WTC11 (cell line): ENCODE results near the gene CYSRT1. TPM values are rescaled to one million over a fixed set of nuclear protein-coding genes. Genes with fewer than 3 reads are reported as not detected.
A peak's percentile ranks its signal among the peaks of the same experiment; 100 is the strongest.

Source experiments
- ATAC-seq: fragments of 200-7000 bp; cut with Tn5 transposase; 2 replicates; pipeline ENCODE4 v1.10.0; 2021; ENCODE audit warnings: mild to moderate bottlenecking, moderate library complexity
- CTCF ChIA-PET: fragments of 300-600 bp; sonication (Branson Sonifier 250); formaldehyde crosslinking; loops from one replicate; lab custom pipeline; 2021; ENCODE audit warnings: antibody characterized with exemption; lab: Charles Lee
- POLR2A ChIA-PET: fragments of 350-600 bp; sonication (Branson Sonifier 250); formaldehyde crosslinking; loops from one replicate; lab custom pipeline; 2021; ENCODE audit warnings: antibody characterized with exemption; lab: Charles Lee
- DNase-seq: peaks from one replicate; pipeline ENCODE4 v3.0.0; 2021; ENCODE audit warnings: low spot score
- H3K27ac Mint-ChIP-seq: 2 replicates; pipeline ENCODE4 v1.8.0; 2021; ENCODE audit warnings: mixed read lengths
- H3K27me3 Mint-ChIP-seq: 2 replicates; pipeline ENCODE4 v1.8.0; 2021; ENCODE audit warnings: low read depth, mild to moderate bottlenecking, moderate library complexity, mixed read lengths
- H3K36me3 Mint-ChIP-seq: 2 replicates; pipeline ENCODE4 v1.8.0; 2021; ENCODE audit warnings: mixed read lengths
- H3K4me1 Mint-ChIP-seq: 2 replicates; pipeline ENCODE4 v1.8.0; 2022; ENCODE audit warnings: mixed read lengths
- H3K4me3 Mint-ChIP-seq: 2 replicates; pipeline ENCODE4 v1.8.0; 2021; ENCODE audit warnings: mild to moderate bottlenecking, moderate library complexity, mixed read lengths
- H3K9me3 Mint-ChIP-seq: 2 replicates; pipeline ENCODE4 v1.8.0; 2021; ENCODE audit warnings: mixed read lengths
- FOXP1 ChIP-seq: sonication (generic); formaldehyde crosslinking; IDR thresholded peaks from 2 replicates; pipeline ENCODE4 v1.8.0; 2022; ENCODE audit warnings: missing genetic modification reagents, mild to moderate bottlenecking, moderate library complexity, borderline replicate concordance
- GABPB1 ChIP-seq: sonication (generic); formaldehyde crosslinking; IDR thresholded peaks from 2 replicates; pipeline ENCODE4 v1.8.1; 2023; ENCODE audit warnings: mild to moderate bottlenecking, missing genetic modification reagents
- KAT7 ChIP-seq: sonication (generic); formaldehyde crosslinking; IDR thresholded peaks from 2 replicates; pipeline ENCODE4 v1.8.1; 2023; ENCODE audit warnings: missing genetic modification reagents, mild to moderate bottlenecking, borderline replicate concordance
- MXD4 ChIP-seq: fragments of 250-450 bp; sonication (Bioruptor Pico); IDR thresholded peaks from 2 replicates; pipeline ENCODE4 v1.8.0; 2021; ENCODE audit warnings: mild to moderate bottlenecking, moderate library complexity, borderline replicate concordance
- NFATC4 ChIP-seq: fragments of 250-450 bp; sonication (Bioruptor Pico); IDR thresholded peaks from 2 replicates; pipeline ENCODE4 v1.9.0; 2021; ENCODE audit warnings: mild to moderate bottlenecking
- NFYB ChIP-seq: sonication (generic); formaldehyde crosslinking; conservative IDR thresholded peaks from 2 replicates; pipeline ENCODE4 v1.8.0; 2022; ENCODE audit warnings: low read depth, missing genetic modification reagents
- NR2C2 ChIP-seq: sonication (generic); formaldehyde crosslinking; IDR thresholded peaks from 2 replicates; pipeline ENCODE4 v1.8.0; 2022; ENCODE audit warnings: mild to moderate bottlenecking, missing genetic modification reagents
- PRRX2 ChIP-seq: fragments of 250-450 bp; sonication (Bioruptor Pico); IDR thresholded peaks from 2 replicates; pipeline ENCODE4 v1.8.0; 2021; ENCODE audit warnings: mild to moderate bottlenecking
- RELA ChIP-seq: sonication (generic); formaldehyde crosslinking; IDR thresholded peaks from 2 replicates; pipeline ENCODE4 v1.8.1; 2022; ENCODE audit warnings: missing genetic modification reagents, mild to moderate bottlenecking, borderline replicate concordance
- SMAD4 ChIP-seq: sonication (generic); formaldehyde crosslinking; IDR thresholded peaks from 2 replicates; pipeline ENCODE4 v1.8.0; 2022; ENCODE audit warnings: mild to moderate bottlenecking, missing genetic modification reagents
- TCF7 ChIP-seq: sonication (generic); formaldehyde crosslinking; IDR thresholded peaks from 2 replicates; pipeline ENCODE4 v1.8.0; 2022; ENCODE audit warnings: mild to moderate bottlenecking, low read depth, missing genetic modification reagents, moderate library complexity
- TEAD1 ChIP-seq: sonication (generic); formaldehyde crosslinking; IDR thresholded peaks from 2 replicates; pipeline ENCODE4 v1.8.0; 2022; ENCODE audit warnings: mild to moderate bottlenecking, missing genetic modification reagents
- TEAD4 ChIP-seq: sonication (generic); formaldehyde crosslinking; IDR thresholded peaks from 2 replicates; pipeline ENCODE4 v1.8.0; 2022; ENCODE audit warnings: mild to moderate bottlenecking, missing genetic modification reagents
- ZNF138 ChIP-seq: sonication (generic); formaldehyde crosslinking; conservative IDR thresholded peaks from 2 replicates; pipeline ENCODE4 v1.8.1; 2022; ENCODE audit warnings: mild to moderate bottlenecking, moderate library complexity, missing genetic modification reagents
- ZNF396 ChIP-seq: fragments of 250-450 bp; sonication (Bioruptor Pico); IDR thresholded peaks from 2 replicates; pipeline ENCODE4 v1.8.0; 2021; ENCODE audit warnings: mild to moderate bottlenecking, moderate library complexity, borderline replicate concordance
- total RNA-seq: library from RNA; stranded (reverse); gene quantifications from 3 replicates; pipeline ENCODE4 v1.2.3, GENCODE V29; 2021
- TF ChIP-seq, protein P1 (sequence below): fragments of 250-450 bp; sonication (Bioruptor Pico); IDR thresholded peaks from 2 replicates; pipeline ENCODE4 v1.9.0; 2021; ENCODE audit warnings: mild to moderate bottlenecking, borderline replicate concordance
- TF ChIP-seq, protein P2 (sequence below): sonication (generic); formaldehyde crosslinking; IDR thresholded peaks from 2 replicates; pipeline ENCODE4 v1.8.1; 2023; ENCODE audit warnings: mild to moderate bottlenecking, missing genetic modification reagents
- TF ChIP-seq, protein P3 (sequence below): fragments of 250-450 bp; sonication (Bioruptor Pico); IDR thresholded peaks from 2 replicates; pipeline ENCODE4 v1.8.0; 2021; ENCODE audit warnings: mild to moderate bottlenecking
- TF ChIP-seq, protein P4 (sequence below): fragments of 250-450 bp; sonication (Bioruptor Pico); IDR thresholded peaks from 2 replicates; pipeline ENCODE4 v1.9.0; 2021; ENCODE audit warnings: mild to moderate bottlenecking
- TF ChIP-seq, protein P5 (sequence below): sonication (generic); formaldehyde crosslinking; IDR thresholded peaks from 2 replicates; pipeline ENCODE4 v1.8.0; 2023; ENCODE audit warnings: missing genetic modification reagents, mild to moderate bottlenecking, borderline replicate concordance
- TF ChIP-seq, protein P6 (sequence below): sonication (generic); formaldehyde crosslinking; IDR thresholded peaks from 2 replicates; pipeline ENCODE4 v1.8.1; 2023; ENCODE audit warnings: mild to moderate bottlenecking, missing genetic modification reagents, moderate library complexity

CYSRT1 gene
- total RNA-seq, 1 experiment from 2014 or later, result 3.5 TPM

DNA sequence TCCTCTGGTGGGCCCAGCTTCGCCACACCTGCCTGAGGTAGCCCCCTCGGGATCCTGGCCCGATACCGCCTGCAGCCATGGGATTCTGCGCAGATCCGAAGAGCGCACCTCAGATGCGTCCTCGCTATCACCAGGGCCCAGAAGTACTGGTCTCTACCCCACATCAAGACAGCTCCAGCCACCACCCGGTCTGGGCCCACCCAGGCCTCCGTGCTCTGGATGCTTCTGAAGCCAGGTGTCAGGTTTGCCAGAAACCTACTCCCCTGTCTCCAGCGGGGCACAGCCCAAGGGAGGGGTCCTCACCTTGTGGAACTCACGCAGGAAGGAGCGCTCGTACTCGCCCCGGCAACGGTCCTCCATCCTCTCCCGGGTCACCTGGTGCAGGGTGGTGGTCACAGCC lies 39.1 kb upstream of the CYSRT1 start (continued):
- TF ChIP-seq, protein P1, sequence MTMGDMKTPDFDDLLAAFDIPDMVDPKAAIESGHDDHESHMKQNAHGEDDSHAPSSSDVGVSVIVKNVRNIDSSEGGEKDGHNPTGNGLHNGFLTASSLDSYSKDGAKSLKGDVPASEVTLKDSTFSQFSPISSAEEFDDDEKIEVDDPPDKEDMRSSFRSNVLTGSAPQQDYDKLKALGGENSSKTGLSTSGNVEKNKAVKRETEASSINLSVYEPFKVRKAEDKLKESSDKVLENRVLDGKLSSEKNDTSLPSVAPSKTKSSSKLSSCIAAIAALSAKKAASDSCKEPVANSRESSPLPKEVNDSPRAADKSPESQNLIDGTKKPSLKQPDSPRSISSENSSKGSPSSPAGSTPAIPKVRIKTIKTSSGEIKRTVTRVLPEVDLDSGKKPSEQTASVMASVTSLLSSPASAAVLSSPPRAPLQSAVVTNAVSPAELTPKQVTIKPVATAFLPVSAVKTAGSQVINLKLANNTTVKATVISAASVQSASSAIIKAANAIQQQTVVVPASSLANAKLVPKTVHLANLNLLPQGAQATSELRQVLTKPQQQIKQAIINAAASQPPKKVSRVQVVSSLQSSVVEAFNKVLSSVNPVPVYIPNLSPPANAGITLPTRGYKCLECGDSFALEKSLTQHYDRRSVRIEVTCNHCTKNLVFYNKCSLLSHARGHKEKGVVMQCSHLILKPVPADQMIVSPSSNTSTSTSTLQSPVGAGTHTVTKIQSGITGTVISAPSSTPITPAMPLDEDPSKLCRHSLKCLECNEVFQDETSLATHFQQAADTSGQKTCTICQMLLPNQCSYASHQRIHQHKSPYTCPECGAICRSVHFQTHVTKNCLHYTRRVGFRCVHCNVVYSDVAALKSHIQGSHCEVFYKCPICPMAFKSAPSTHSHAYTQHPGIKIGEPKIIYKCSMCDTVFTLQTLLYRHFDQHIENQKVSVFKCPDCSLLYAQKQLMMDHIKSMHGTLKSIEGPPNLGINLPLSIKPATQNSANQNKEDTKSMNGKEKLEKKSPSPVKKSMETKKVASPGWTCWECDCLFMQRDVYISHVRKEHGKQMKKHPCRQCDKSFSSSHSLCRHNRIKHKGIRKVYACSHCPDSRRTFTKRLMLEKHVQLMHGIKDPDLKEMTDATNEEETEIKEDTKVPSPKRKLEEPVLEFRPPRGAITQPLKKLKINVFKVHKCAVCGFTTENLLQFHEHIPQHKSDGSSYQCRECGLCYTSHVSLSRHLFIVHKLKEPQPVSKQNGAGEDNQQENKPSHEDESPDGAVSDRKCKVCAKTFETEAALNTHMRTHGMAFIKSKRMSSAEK (CRISPR knock-in tag), result no peak
- TF ChIP-seq ZNF396 (CRISPR knock-in tag) (no peak), NFATC4 (CRISPR knock-in tag) (no peak), TCF7 (CRISPR knock-in tag) (no peak), NFYB (no peak), TEAD1 (CRISPR knock-in tag) (no peak), NR2C2 (no peak)
- TF ChIP-seq, protein P2, sequence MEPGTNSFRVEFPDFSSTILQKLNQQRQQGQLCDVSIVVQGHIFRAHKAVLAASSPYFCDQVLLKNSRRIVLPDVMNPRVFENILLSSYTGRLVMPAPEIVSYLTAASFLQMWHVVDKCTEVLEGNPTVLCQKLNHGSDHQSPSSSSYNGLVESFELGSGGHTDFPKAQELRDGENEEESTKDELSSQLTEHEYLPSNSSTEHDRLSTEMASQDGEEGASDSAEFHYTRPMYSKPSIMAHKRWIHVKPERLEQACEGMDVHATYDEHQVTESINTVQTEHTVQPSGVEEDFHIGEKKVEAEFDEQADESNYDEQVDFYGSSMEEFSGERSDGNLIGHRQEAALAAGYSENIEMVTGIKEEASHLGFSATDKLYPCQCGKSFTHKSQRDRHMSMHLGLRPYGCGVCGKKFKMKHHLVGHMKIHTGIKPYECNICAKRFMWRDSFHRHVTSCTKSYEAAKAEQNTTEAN (CRISPR knock-in tag), result no peak
- TF ChIP-seq, protein P3, sequence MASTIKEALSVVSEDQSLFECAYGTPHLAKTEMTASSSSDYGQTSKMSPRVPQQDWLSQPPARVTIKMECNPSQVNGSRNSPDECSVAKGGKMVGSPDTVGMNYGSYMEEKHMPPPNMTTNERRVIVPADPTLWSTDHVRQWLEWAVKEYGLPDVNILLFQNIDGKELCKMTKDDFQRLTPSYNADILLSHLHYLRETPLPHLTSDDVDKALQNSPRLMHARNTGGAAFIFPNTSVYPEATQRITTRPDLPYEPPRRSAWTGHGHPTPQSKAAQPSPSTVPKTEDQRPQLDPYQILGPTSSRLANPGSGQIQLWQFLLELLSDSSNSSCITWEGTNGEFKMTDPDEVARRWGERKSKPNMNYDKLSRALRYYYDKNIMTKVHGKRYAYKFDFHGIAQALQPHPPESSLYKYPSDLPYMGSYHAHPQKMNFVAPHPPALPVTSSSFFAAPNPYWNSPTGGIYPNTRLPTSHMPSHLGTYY (CRISPR knock-in tag), result no peak
- TF ChIP-seq, protein P4, sequence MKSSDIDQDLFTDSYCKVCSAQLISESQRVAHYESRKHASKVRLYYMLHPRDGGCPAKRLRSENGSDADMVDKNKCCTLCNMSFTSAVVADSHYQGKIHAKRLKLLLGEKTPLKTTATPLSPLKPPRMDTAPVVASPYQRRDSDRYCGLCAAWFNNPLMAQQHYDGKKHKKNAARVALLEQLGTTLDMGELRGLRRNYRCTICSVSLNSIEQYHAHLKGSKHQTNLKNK (CRISPR knock-in tag), result no peak
- TF ChIP-seq, protein P5, sequence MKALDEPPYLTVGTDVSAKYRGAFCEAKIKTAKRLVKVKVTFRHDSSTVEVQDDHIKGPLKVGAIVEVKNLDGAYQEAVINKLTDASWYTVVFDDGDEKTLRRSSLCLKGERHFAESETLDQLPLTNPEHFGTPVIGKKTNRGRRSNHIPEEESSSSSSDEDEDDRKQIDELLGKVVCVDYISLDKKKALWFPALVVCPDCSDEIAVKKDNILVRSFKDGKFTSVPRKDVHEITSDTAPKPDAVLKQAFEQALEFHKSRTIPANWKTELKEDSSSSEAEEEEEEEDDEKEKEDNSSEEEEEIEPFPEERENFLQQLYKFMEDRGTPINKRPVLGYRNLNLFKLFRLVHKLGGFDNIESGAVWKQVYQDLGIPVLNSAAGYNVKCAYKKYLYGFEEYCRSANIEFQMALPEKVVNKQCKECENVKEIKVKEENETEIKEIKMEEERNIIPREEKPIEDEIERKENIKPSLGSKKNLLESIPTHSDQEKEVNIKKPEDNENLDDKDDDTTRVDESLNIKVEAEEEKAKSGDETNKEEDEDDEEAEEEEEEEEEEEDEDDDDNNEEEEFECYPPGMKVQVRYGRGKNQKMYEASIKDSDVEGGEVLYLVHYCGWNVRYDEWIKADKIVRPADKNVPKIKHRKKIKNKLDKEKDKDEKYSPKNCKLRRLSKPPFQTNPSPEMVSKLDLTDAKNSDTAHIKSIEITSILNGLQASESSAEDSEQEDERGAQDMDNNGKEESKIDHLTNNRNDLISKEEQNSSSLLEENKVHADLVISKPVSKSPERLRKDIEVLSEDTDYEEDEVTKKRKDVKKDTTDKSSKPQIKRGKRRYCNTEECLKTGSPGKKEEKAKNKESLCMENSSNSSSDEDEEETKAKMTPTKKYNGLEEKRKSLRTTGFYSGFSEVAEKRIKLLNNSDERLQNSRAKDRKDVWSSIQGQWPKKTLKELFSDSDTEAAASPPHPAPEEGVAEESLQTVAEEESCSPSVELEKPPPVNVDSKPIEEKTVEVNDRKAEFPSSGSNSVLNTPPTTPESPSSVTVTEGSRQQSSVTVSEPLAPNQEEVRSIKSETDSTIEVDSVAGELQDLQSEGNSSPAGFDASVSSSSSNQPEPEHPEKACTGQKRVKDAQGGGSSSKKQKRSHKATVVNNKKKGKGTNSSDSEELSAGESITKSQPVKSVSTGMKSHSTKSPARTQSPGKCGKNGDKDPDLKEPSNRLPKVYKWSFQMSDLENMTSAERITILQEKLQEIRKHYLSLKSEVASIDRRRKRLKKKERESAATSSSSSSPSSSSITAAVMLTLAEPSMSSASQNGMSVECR (CRISPR knock-in tag), result no peak

DNA sequence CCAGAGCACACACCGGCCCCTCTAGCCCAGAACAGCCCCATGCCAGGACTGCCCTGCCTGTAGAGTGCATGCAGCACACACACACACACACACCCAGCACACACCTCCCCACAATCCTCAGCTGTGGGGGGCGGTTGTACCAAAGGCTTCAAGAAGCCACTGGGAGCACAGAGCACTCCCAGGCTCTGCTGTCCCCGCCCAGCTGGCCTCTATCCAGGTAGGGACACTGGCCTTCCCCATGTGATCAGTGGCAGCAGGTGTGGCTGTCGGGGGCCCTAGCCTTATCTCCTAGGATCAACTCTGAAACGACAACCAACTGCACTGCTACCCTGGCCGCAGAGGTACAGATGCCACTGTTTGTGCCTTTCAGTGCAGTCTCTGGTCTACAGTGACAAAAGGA lies 38.6 kb upstream of the CYSRT1 start:
- no peak for TF ChIP-seq ZNF396 (CRISPR knock-in tag)
- TF ChIP-seq, protein P6, sequence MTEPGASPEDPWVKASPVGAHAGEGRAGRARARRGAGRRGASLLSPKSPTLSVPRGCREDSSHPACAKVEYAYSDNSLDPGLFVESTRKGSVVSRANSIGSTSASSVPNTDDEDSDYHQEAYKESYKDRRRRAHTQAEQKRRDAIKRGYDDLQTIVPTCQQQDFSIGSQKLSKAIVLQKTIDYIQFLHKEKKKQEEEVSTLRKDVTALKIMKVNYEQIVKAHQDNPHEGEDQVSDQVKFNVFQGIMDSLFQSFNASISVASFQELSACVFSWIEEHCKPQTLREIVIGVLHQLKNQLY (CRISPR knock-in tag), result no peak
- TF ChIP-seq NR2C2, result no peak
- TF ChIP-seq GABPB1 (CRISPR knock-in tag), result no peak
- no peak for TF ChIP-seq FOXP1 (CRISPR knock-in tag)
- TF ChIP-seq KAT7 (CRISPR knock-in tag), result no peak
- TF ChIP-seq PRRX2 (CRISPR knock-in tag), result no peak
- no peak for TF ChIP-seq ZNF138
- TF ChIP-seq, protein P2 (CRISPR knock-in tag), result no peak
- no peak for TF ChIP-seq RELA (CRISPR knock-in tag)
- no peak for TF ChIP-seq MXD4
- TF ChIP-seq SMAD4 (CRISPR knock-in tag), result no peak
- TF ChIP-seq TEAD4 (CRISPR knock-in tag), result no peak
- CTCF ChIA-PET, result interaction anchor here (1.8 kb wide), 1 partner anchor 50 kb away, joined by 6 read pairs; no protein-coding TSS in a partner anchor
- no peak for ATAC-seq

More for the DNA sequence above, 38.6 kb upstream of the CYSRT1 start:
- peak overlapping the region; percentile 91 for H3K4me3 Mint-ChIP-seq
- POLR2A ChIA-PET, result no interaction called here
- H3K36me3 Mint-ChIP-seq, result peaks cover 9% of the 10 kb centered on the region
- peaks cover 20% of the 10 kb centered on the region for H3K4me1 Mint-ChIP-seq
- H3K27me3 Mint-ChIP-seq, result no peaks in the 10 kb centered on the region; the same call in 1 of the 2 replicates
- H3K9me3 Mint-ChIP-seq, result no peaks in the 10 kb centered on the region
- H3K27ac Mint-ChIP-seq, result no peak overlapping the region
- DNase-seq, result no peak
